Gastroesophageal sphincter (tissue), 3 donors: ENCODE measurements around the gene PLOD1.

ENCODE experiments used
- CTCF ChIP-seq, 4 experiments: fragments of 200-600 bp in 2 of 4; fragments of 450-650 bp in 2 of 4; sonication (generic) in 1 of 4; IDR thresholded peaks; one replicate each; pipeline ENCODE4 v1.5.1; 2017 to 2019; ENCODE audit warnings: antibody characterized with exemption in 4 of 4, mild to moderate bottlenecking in 2 of 4, moderate library complexity in 2 of 4
- EP300 ChIP-seq: sonication (generic); formaldehyde crosslinking; IDR thresholded peaks from one replicate; pipeline ENCODE4 v1.6.1; 2017; ENCODE audit warnings: antibody characterized with exemption, mild to moderate bottlenecking
- POLR2A ChIP-seq, 2 donors: fragments of 450-650 bp; IDR thresholded peaks; one replicate each; pipeline ENCODE4 v1.6.1; 2017; ENCODE audit warnings: antibody characterized with exemption in 2 of 2, mild to moderate bottlenecking in 2 of 2, moderate library complexity in 1 of 2

DNA sequence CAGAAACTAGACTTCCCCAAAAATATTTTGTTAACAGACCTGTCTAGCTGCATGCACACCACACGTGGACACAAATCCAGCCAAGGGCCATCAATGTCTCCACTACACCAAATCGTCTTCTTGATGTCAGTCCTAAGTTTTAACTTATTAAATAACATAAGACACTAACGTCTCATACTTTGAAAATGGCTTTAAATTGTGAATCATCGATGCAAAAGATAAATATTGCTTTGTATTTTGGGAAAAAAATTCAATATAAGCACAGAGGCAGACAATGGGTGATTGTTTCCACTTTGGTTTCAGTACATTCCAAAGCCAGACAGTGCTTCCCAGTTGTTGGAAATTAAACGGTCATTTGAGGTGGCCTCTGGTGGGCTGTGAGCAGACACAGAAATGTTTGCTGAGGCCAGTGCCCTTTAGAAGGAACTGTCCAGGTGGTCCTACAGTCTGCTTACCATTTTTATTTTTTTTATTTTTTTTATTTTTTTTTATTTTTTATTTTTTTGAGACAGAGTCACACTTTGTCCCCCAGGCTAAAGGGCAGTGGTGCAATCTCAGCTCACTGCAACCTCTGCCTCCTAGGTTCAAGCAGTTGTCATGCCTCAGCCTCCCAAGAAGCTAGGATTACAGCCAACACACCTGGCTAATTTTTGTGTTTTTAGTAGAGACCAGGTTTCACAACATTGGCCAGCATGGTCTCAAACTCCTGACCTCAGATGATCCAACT, 6.5 kb upstream of the PLOD1 start:
- no peak for TF ChIP-seq CTCF (IDR thresholded peaks at IDR 0.05)
- no peak for TF ChIP-seq POLR2A (IDR thresholded peaks at IDR 0.05)
- TF ChIP-seq EP300, result no peak
